K562 (cell line): ENCODE data around the gene ZNF687. TPM values are rescaled to one million over a fixed set of nuclear protein-coding genes. Genes with fewer than 3 reads are reported as not detected.

Experiments used
- ATAC-seq: fragments of 200-7000 bp; cut with Tn5 transposase; 3 replicates; pipeline ENCODE4 v1.9.1; 2020; ENCODE audit warnings: moderate library complexity
- BruUV-seq: library from RNA; stranded (reverse); fragments of 400-500 nt; replicated peaks from 2 replicates; lab custom pipeline; 2021; lab: Mats Ljungman, UMichigan
- CTCF ChIA-PET: fragments of 300-600 bp; formaldehyde crosslinking; extraction: SDS; loops from one replicate; lab custom pipeline; 2021; ENCODE audit warnings: low intra/inter-chr PET ratio; lab: Yijun Ruan, JAX
- POLR2A ChIA-PET: fragments of 300-600, 350-650 bp; sonication (Branson Sonifier 250); formaldehyde crosslinking; extraction: SDS; loops from one replicate; lab custom pipeline; 2021; ENCODE audit warnings: antibody characterized with exemption, inconsistent platforms; lab: Yijun Ruan, JAX
- DNase-seq, 4 experiments: peaks; one replicate each; pipeline versions ENCODE4 v3.0.0 to v3.0.0-alpha.2; 2011 to 2018; ENCODE audit warnings: low spot score in 3 of 4, mixed read lengths in 3 of 4; ENCODE audit errors: extremely low read depth in 1 of 4
- FAIRE-seq: peaks from 2 replicates; lab custom pipeline; 2011; peaks lifted over from hg19 to GRCh38; lab: Jason Lieb, UNC
- H2AFZ ChIP-seq: 2 replicates; pipeline ENCODE4 v1.6.0; 2011; ENCODE audit warnings: low read depth, low read length, control low read depth, inconsistent platforms
- H3K27ac ChIP-seq: fragments of 200-600 bp; 3 replicates; pipeline ENCODE4 v1.8.0; 2011; ENCODE audit warnings: low read depth, mild to moderate bottlenecking, control low read depth, inconsistent platforms, low read length, moderate library complexity, mixed read lengths; ENCODE audit errors: extremely low read depth
- H3K27me3 ChIP-seq, 2 experiments: fragments of 300-600 bp in 1 of 2; 2 replicates in 1 of 2; 3 replicates in 1 of 2; pipeline versions ENCODE4 v1.6.0 to v1.8.0; 2011; ENCODE audit warnings: inconsistent platforms in 2 of 2, low read length in 2 of 2, mild to moderate bottlenecking in 1 of 2, mixed read lengths in 1 of 2, moderate library complexity in 1 of 2; ENCODE audit not compliant: control insufficient read depth in 2 of 2, insufficient read depth in 2 of 2
- H3K36me3 ChIP-seq: fragments of 300-600 bp; 3 replicates; pipeline ENCODE4 v1.8.0; 2011; ENCODE audit warnings: mild to moderate bottlenecking, low read length, inconsistent platforms; ENCODE audit not compliant: control insufficient read depth, insufficient read depth
- H3K4me1 ChIP-seq, 2 experiments: fragments of 200-600 bp in 1 of 2; replicated peaks in 1 of 2; 2 replicates in 1 of 2; 3 replicates in 1 of 2; pipeline versions ENCODE4 v1.5.1 to v1.8.0; 2011; ENCODE audit warnings: inconsistent platforms in 2 of 2, low read length in 2 of 2, mild to moderate bottlenecking in 1 of 2, mixed read lengths in 1 of 2, moderate library complexity in 1 of 2; ENCODE audit not compliant: control insufficient read depth in 2 of 2, insufficient read depth in 2 of 2
- H3K4me2 ChIP-seq: 2 replicates; pipeline ENCODE4 v1.6.1; 2011; ENCODE audit warnings: low read length, control low read depth, inconsistent platforms, mixed read lengths; ENCODE audit not compliant: insufficient read depth
- H3K4me3 ChIP-seq: fragments of 200-600 bp; sonication (generic), shearing (Covaris generic); 2 replicates; pipeline ENCODE4 v1.5.1; 2016; ENCODE audit warnings: control low read depth, inconsistent platforms
- H3K79me2 ChIP-seq: fragments of 200-600 bp; 3 replicates; pipeline ENCODE4 v1.8.0; 2011; ENCODE audit warnings: low read length, inconsistent platforms; ENCODE audit not compliant: control insufficient read depth, insufficient read depth
- H3K9ac ChIP-seq, 2 experiments: 2 replicates each; pipeline versions ENCODE4 v1.6.0 to v1.6.1; 2011; ENCODE audit warnings: low read depth in 2 of 2, low read length in 2 of 2, control low read depth in 1 of 2, inconsistent platforms in 1 of 2, mild to moderate bottlenecking in 1 of 2, mixed read lengths in 1 of 2; ENCODE audit not compliant: insufficient read depth in 1 of 2
- H3K9me1 ChIP-seq: one replicate; pipeline ENCODE4 v1.6.0; 2011; ENCODE audit warnings: inconsistent platforms, mild to moderate bottlenecking, low read length, moderate library complexity; ENCODE audit not compliant: control insufficient read depth, insufficient read depth
- H3K9me3 ChIP-seq: replicated peaks from 2 replicates; pipeline ENCODE4 v1.5.1; 2011; ENCODE audit warnings: low read depth, low read length, inconsistent platforms; ENCODE audit not compliant: control insufficient read depth, insufficient read depth
- H4K20me1 ChIP-seq: replicated peaks from 2 replicates; pipeline ENCODE4 v1.6.1; 2011; ENCODE audit warnings: low read length, inconsistent platforms, mixed read lengths; ENCODE audit not compliant: control insufficient read depth, insufficient read depth
- CTBP1 ChIP-seq: fragments of 450-650 bp; IDR thresholded peaks from 2 replicates; pipeline ENCODE4 v1.6.1; 2016; ENCODE audit warnings: borderline replicate concordance
- EZH2 ChIP-seq: IDR thresholded peaks from 2 replicates; pipeline ENCODE4 v1.6.1; 2012; ENCODE audit warnings: low read depth, mild to moderate bottlenecking, inconsistent platforms, low read length, borderline replicate concordance
- NR3C1 ChIP-seq: sonication (generic); formaldehyde crosslinking; IDR thresholded peaks from 2 replicates; pipeline ENCODE4 v1.8.1; 2022; ENCODE audit warnings: missing genetic modification reagents
- OTX1 ChIP-seq: fragments of 450-650 bp; formaldehyde crosslinking; IDR thresholded peaks from 2 replicates; pipeline ENCODE4 v1.4.0; 2022; ENCODE audit warnings: mild to moderate bottlenecking
- SFPQ ChIP-seq: fragments of 200-400 bp; formaldehyde crosslinking; IDR thresholded peaks from 2 replicates; pipeline ENCODE4 v1.6.1; 2017; ENCODE audit warnings: mild to moderate bottlenecking, low read depth, low read length, moderate library complexity
- SNRNP70 ChIP-seq: fragments of 200-400 bp; formaldehyde crosslinking; optimal IDR thresholded peaks from 2 replicates; pipeline ENCODE3; 2017; ENCODE audit warnings: low read depth, low read length
- TCF15 ChIP-seq: fragments of 250-450 bp; sonication (Bioruptor Pico); IDR thresholded peaks from 2 replicates; pipeline ENCODE4 v1.8.0; 2022; ENCODE audit warnings: moderate library complexity, mild to moderate bottlenecking, inconsistent platforms
- TCF7 ChIP-seq: sonication (generic); IDR thresholded peaks from 2 replicates; pipeline ENCODE4 v1.6.1; 2016; ENCODE audit warnings: antibody characterized with exemption, borderline replicate concordance
- ZNF280A ChIP-seq: fragments of 450-650 bp; IDR thresholded peaks from 2 replicates; pipeline ENCODE4 v1.6.1; 2018; ENCODE audit warnings: mild to moderate bottlenecking, low read depth; ENCODE audit not compliant: partially characterized antibody
- ZNF316 ChIP-seq: fragments of 450-650 bp; IDR thresholded peaks from 2 replicates; pipeline ENCODE4 v1.6.1; 2016
- WGBS: fragments of 100-300 bp; shearing (Covaris generic); methylation state at CpG from one replicate; pipeline ENCODE4 v1.1.6; 2016; ENCODE audit warnings: low coverage, mixed read lengths; ENCODE audit not compliant: insufficient coverage; ENCODE audit errors: missing lambda C conversion rate; 5-methylcytosine and 5-hydroxymethylcytosine counted together
- in situ Hi-C: fragments of 300-500 bp; cut with MboI; formaldehyde crosslinking; loops from 4 replicates; pipeline ENCODE4 v1.15.0; 2018; ENCODE audit warnings: inconsistent platforms, mixed read lengths
- intact Hi-C: fragments of 100-400 bp; cut with micrococcal nuclease; formaldehyde crosslinking; loops from 2 replicates; pipeline ENCODE4 v1.14.2; 2022
- polyA plus RNA-seq, 8 experiments: library from polyadenylated mRNA; depleted of rRNA in 4 of 8; stranded (reverse) in 5 of 8; unstranded in 3 of 8; fragments of >200 nt; fragmentation: Nextera tagmentation in 2 of 8; fragmentation: Illumina TruSeq in 1 of 8; extraction: Ambion mirVana in 2 of 8; extraction: Trizol in 1 of 8; gene quantifications; 2 replicates each; pipeline versions ENCODE4 v1.2.1 to v1.2.3, GENCODE V29; 2011 to 2014; ENCODE audit warnings: inconsistent platforms in 1 of 8, missing spikeins in 1 of 8
- total RNA-seq, 7 experiments: library from RNA; depleted of rRNA in 6 of 7; stranded (reverse); fragments of >200 nt in 6 of 7; fragmentation: Illumina TruSeq in 2 of 7; extraction: Trizol in 2 of 7; gene quantifications; 2 replicates each; pipeline versions ENCODE4 v1.2.1 to v1.2.3, GENCODE V29; 2011 to 2021; ENCODE audit warnings: low replicate concordance in 1 of 7

ZNF687 gene
- total and polyA plus RNA-seq, 9 of the 15 experiments (the other 6 are each of a cell fraction or from before 2014, with no cell fraction given): 0.13 to 26.4 (median 10.6) TPM

- FAIRE-seq: no peak
- TSS peak; percentile 38 for BruUV-seq
- no peak overlapping the region for H3K27ac ChIP-seq
- in situ Hi-C loops (no loop called here), intact Hi-C loops (no loop called here)
- ChIA-PET POLR2A (interaction anchor here (1.2 to 3.8 kb wide), 3 partner anchors 9 to 15 kb away, joined by 4 to 29 read pairs (median 7); partner anchors contain the start of genes PSMD4 and ZNF687), CTCF (no interaction called here)
- 84% methylated on average over 14 of the region's 14 CpGs for WGBS
- H3K36me3 ChIP-seq: peaks cover 74% of the 10 kb centered on the region
- H3K4me1 ChIP-seq: no peaks in the 10 kb centered on the region; a peak in 1 of 5 replicates
- no peak overlapping the region for H3K9ac ChIP-seq
- H3K4me2 ChIP-seq: no peak overlapping the region
- H4K20me1 ChIP-seq: no peaks in the 10 kb centered on the region
- H3K9me1 ChIP-seq: no peaks in the 10 kb centered on the region
- no peaks in the 10 kb centered on the region for H3K9me3 ChIP-seq
- no peak for ATAC-seq
- H3K27me3 ChIP-seq: no peaks in the 10 kb centered on the region
- no peak overlapping the region for H3K4me3 ChIP-seq
- no peak for DNase-seq
- H2AFZ ChIP-seq: no peak overlapping the region
- TF ChIP-seq CTBP1 (no peak), NR3C1 (no peak)
- H3K79me2 ChIP-seq: peaks cover 11% of the 10 kb centered on the region; the same call in 2 of the 3 replicates
These were observed 16.5 kb upstream of the ZNF687 start for GRCh38 chr1:151265446-151266236.

- Histone ChIP-seq H3K27me3 (no peaks in the 10 kb centered on the region), H3K27ac (no peak overlapping the region), H3K9me1 (no peaks in the 10 kb centered on the region), H3K79me2 (peaks cover 9% of the 10 kb centered on the region; the same call in 2 of the 3 replicates), H3K4me2 (no peak overlapping the region), H4K20me1 (no peaks in the 10 kb centered on the region), H3K4me3 (no peak overlapping the region), H2AFZ (no peak overlapping the region), H3K9me3 (no peaks in the 10 kb centered on the region), H3K36me3 (peaks cover 76% of the 10 kb centered on the region), H3K4me1 (0 out of 5 replicates have a peak, but pooled peaks cover 0 to under 1% of the 10 kb centered on the region in 2 experiments), H3K9ac (no peak overlapping the region)
- no TSS peak for BruUV-seq
- in situ Hi-C loops: no loop called here
- DNase-seq (no peak), ATAC-seq (no peak), FAIRE-seq (no peak)
- CTCF ChIA-PET: interaction anchor here (0.7 kb wide), 1 partner anchor 39 kb away, joined by 3 read pairs; no protein-coding TSS in a partner anchor
- TF ChIP-seq TCF15 (no peak), ZNF316 (no peak), EZH2 (no peak), SNRNP70 (no peak), OTX1 (CRISPR knock-in tag) (no peak), ZNF280A (no peak), SFPQ (no peak), TCF7 (no peak)
- 100% methylated on average over 3 of the region's 3 CpGs for WGBS
- intact Hi-C loops: no loop called here
- POLR2A ChIA-PET: interaction anchor here (2.0 to 3.8 kb wide), 2 partner anchors 12 to 14 kb away, joined by 7 to 29 read pairs; partner anchors contain the start of genes PSMD4 and ZNF687
These were observed 15.8 kb upstream of the ZNF687 start for GRCh38 chr1:151266315-151266714.
